ENCODE data around the gene IDI1.
"Not testable (repeated sequence)": the region's sequence is repeated elsewhere in the genome, so short reads cannot be mapped to it uniquely, and the experiment has no call there.

Gene IDI1

GRCh38 chr10:1063232-1063865 lies 14.4 kb upstream of the IDI1 start:
- no peak for DNase-seq (ENCODE audit: low read depth)

GRCh38 chr10:1061930-1062774 lies 13.2 kb upstream of the IDI1 start:
- no peak for DNase-seq (ENCODE audit: low read depth)

GRCh38 chr10:1059902-1060301 lies 11.0 kb upstream of the IDI1 start:
- no peak for DNase-seq (ENCODE audit: low read depth)

GRCh38 chr10:1058017-1058416 lies 9.1 kb upstream of the IDI1 start:
- DNase-seq (ENCODE audit: low read depth): no peak

- DNase-seq (ENCODE audit: low read depth): no peak
These were observed 8.3 kb upstream of the IDI1 start for GRCh38 chr10:1057106-1057657.

GRCh38 chr10:1056326-1057105 lies 7.6 kb upstream of the IDI1 start, which contains the start of gene WDR37:
TSS of gene WDR37 (plus strand) at chr10:1056385. CDS start at chr10:1072156, 15,771 bp downstream.
- DNase-seq (ENCODE audit: low read depth): peak; percentile 86

GRCh38 chr10:1054684-1055083 lies 5.8 kb upstream of the IDI1 start:
- DNase-seq (ENCODE audit: low read depth): no peak

- no peak for DNase-seq (ENCODE audit: low read depth)
These were observed 1.6 kb upstream of the IDI1 start for GRCh38 chr10:1050554-1050953.

GRCh38 chr10:1050145-1050544 lies 1.2 kb upstream of the IDI1 start:
- no peak for DNase-seq (ENCODE audit: low read depth)

GRCh38 chr10:1049425-1049958 lies 573 bp upstream of the IDI1 start:
- no peak for DNase-seq (ENCODE audit: low read depth)

- no peak for DNase-seq (ENCODE audit: low read depth)
These were observed 579 bp downstream of the IDI1 start for GRCh38 chr10:1048349-1048731.

GRCh38 chr10:1047937-1048336 lies 982 bp downstream of the IDI1 start:
- DNase-seq (ENCODE audit: low read depth): no peak

GRCh38 chr10:1045415-1045814 lies 3.5 kb downstream of the IDI1 start:
- no peak for DNase-seq (ENCODE audit: low read depth)

GRCh38 chr10:1044964-1045363 lies 4.0 kb downstream of the IDI1 start:
- DNase-seq (ENCODE audit: low read depth): no peak

- no peak for DNase-seq (ENCODE audit: low read depth)
These were observed 4.8 kb downstream of the IDI1 start for GRCh38 chr10:1044146-1044545.

- DNase-seq (ENCODE audit: low read depth): no peak
These were observed 5.4 kb downstream of the IDI1 start for GRCh38 chr10:1043532-1043995.

GRCh38 chr10:1041514-1041913 lies 7.4 kb downstream of the IDI1 start:
- DNase-seq (ENCODE audit: low read depth): no peak

GRCh38 chr10:1040133-1040532 lies 8.8 kb downstream of the IDI1 start:
- no peak for DNase-seq (ENCODE audit: low read depth)

GRCh38 chr10:1038769-1039168 lies 10.2 kb downstream of the IDI1 start:
- DNase-seq (ENCODE audit: low read depth): not testable (repeated sequence)

- DNase-seq (ENCODE audit: low read depth): no peak
These were observed 11.8 kb downstream of the IDI1 start for GRCh38 chr10:1037098-1037497.

GRCh38 chr10:1036341-1036791 lies 12.6 kb downstream of the IDI1 start:
- no peak for DNase-seq (ENCODE audit: low read depth)

- DNase-seq (ENCODE audit: low read depth): no peak
These were observed 13.7 kb downstream of the IDI1 start for GRCh38 chr10:1035201-1035600.

All from stromal cell of bone marrow (primary cell).